GM12801 (cell line): ENCODE data around the gene TTLL12.

Experiments used
- TF ChIP-seq, protein P1 (sequence below): IDR thresholded peaks from one replicate; pipeline ENCODE4 v1.5.1; 2011; ENCODE audit warnings: control low read depth; ENCODE audit not compliant: insufficient read length; ENCODE audit errors: extremely low read depth

TTLL12 gene

DNA sequence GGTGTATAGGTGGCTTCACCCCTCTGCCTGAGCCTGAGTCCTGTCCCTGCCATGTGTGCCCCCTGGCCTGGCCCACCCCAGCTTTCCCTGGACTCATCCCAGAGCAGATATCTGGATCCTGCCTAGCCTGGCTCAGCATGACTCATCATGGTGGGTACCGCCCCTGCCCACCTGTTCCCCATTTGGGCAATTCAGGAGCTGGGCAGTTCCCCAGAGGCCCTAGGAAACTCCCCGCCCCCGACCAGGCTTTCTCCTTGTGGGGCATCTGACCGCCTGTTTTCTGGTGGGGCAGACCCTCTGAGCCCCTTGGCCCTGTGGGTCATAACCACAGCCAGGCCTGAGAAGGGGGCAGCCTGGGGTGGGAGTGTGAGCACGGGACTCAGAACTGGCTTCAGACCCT is 31.1 kb downstream of the TTLL12 start:
- TF ChIP-seq, protein P1, sequence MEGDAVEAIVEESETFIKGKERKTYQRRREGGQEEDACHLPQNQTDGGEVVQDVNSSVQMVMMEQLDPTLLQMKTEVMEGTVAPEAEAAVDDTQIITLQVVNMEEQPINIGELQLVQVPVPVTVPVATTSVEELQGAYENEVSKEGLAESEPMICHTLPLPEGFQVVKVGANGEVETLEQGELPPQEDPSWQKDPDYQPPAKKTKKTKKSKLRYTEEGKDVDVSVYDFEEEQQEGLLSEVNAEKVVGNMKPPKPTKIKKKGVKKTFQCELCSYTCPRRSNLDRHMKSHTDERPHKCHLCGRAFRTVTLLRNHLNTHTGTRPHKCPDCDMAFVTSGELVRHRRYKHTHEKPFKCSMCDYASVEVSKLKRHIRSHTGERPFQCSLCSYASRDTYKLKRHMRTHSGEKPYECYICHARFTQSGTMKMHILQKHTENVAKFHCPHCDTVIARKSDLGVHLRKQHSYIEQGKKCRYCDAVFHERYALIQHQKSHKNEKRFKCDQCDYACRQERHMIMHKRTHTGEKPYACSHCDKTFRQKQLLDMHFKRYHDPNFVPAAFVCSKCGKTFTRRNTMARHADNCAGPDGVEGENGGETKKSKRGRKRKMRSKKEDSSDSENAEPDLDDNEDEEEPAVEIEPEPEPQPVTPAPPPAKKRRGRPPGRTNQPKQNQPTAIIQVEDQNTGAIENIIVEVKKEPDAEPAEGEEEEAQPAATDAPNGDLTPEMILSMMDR = no peak

- TF ChIP-seq, protein P1 = no peak
Observed at GRCh38 chr22:43154887-43155536, 31.9 kb downstream of the TTLL12 start.

- TF ChIP-seq, protein P1 = no peak
Observed at GRCh38 chr22:43153899-43154298, 33.0 kb downstream of the TTLL12 start.

DNA sequence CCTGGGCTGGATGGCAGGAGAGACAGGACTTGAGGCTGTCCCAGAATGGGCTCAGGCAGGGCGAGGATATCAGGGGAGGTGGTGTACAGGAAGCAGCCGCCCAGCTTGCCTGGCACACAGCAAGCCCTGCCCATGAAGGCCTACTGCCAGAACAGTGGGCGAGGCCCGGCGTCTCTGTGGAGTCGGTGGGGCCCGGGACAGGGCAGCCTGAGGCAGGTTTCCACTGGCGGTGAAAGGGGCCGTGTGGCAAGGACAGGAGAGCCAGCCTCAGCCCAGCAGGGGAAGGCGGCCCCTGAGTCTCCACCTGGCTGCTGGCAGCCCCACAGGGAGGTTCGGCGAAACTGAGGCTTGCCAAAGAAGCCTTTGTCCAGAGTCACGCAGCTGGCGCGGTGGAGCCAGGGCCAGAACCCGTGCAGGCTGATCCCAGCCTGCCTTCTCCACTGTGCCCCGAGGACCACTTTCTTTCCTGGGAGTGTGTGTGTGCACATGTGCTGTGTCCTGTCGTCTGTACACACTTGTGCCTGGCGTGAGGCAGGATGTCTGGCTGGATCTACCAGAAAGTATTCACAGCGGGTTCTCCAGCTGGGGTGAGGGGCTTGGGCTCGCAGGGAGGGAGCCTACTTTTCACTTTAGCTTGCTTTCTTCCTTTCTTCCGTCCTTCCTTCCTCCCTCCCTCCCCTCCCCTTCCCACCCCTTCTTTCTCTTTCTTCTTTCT is 34.4 kb downstream of the TTLL12 start:
- TF ChIP-seq, protein P1 = no peak

DNA sequence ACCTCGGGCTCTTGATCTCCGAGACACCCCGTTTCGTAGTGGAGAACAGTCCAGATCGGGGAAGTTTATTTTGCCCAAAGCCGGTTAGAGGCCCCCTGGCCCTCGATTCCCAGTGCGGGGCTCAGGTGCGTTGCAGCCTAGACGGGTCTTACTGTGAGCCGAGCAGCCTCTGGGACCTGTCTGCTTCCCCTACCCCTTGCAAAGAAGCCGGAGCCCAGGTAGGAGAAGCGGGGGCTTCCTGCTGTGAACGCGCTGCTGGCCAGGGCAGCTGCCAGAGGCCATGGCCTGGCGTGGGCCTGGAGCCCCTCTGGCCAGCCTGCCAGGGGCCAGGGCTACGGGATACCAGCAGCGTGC is 35.0 kb downstream of the TTLL12 start:
- TF ChIP-seq, protein P1 = no peak

GRCh38 chr22:43151251-43152002 is 35.5 kb downstream of the TTLL12 start, which contains the start of gene TSPO:
TSS of gene TSPO (plus strand) at chr22:43151559. CDS start at chr22:43159239, 7,680 bp downstream.
- TF ChIP-seq, protein P1 = no peak

GRCh38 chr22:43150731-43151206 is 36.2 kb downstream of the TTLL12 start:
- TF ChIP-seq, protein P1 = no peak
